NCI-H2171 treated with DMSO at 0.1 percent for 48 hours (cell line): ENCODE results near the gene SFTPB.
"Not testable (repeated sequence)": the region's sequence is repeated elsewhere in the genome, so short reads cannot be mapped to it uniquely, and the experiment has no call there.

ENCODE experiments used
- DNase-seq: peaks from one replicate; lab custom pipeline; 2025; lab: John Stamatoyannopoulos, UW

Gene SFTPB

DNA sequence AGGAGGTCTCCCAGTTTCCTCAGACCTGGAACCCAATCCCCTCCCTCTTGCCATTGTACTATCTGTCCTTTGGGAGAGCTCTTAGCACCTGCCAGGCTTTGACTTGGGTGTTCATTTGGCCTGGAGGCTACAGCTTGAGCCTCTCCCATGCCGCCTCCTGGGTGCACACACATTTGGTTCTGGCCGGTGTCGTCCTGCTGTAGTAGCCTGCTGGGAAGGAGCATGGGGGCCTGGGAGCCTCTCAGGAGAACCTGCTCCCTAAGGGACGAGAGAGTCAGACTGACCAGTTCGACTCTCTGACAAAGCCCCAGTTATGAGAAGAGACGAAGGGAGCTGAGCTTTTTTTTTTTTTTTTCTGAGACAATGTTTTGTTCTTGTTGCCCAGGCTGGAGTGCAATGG lies 7.4 kb upstream of the SFTPB start:
- no peak for DNase-seq

DNA sequence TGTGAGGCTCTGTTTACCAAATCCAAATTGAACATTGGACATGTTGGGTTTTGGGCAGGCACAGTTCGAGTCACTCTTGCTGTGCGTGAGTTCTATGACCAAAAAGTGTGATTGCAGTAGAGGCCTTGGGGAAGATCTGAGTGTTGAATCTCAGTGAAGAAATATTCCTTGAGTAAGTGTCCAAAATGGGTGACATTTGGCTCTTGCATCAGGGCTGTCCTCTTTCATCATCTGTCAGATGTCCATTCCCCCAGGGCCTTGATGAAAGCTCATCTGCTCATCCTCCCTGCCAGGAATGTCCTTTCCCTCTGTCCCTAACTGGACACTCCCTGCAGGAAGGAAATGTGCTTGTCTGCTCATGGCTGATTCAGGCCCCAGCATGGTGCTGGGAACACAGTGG lies 6.4 kb upstream of the SFTPB start:
- no peak for DNase-seq

DNA sequence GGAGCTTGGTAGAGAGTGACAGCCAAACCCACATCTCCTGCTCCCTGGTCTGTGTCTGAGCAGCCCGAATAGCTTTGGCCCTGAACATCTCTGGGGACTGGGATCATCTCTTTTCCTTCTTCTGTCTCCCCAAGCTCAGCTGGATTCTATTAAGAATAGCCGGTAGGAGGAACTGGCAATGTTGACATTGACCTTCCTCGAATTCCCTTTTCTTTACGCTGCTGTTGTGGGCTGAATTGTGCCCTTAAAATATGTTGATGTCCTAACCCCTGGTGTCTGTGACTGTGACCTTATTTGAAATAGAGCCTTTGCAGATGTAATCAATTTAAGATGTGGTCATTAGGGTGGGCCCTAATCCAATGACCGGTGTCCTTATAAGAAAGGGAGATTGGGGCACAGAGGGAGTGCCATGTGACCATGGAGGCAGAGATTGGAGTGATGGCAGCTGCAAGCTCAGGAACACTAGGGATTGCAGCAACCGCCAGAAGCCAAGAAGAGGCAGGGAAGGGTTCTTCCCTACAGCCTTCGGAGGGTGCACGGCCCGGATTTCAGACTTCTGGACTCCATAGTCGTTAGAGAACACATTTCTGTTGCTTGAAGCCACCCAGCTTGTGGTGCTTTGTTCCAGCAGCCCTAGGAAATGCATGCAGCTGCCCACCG lies 5.8 kb upstream of the SFTPB start:
- no peak for DNase-seq

DNA sequence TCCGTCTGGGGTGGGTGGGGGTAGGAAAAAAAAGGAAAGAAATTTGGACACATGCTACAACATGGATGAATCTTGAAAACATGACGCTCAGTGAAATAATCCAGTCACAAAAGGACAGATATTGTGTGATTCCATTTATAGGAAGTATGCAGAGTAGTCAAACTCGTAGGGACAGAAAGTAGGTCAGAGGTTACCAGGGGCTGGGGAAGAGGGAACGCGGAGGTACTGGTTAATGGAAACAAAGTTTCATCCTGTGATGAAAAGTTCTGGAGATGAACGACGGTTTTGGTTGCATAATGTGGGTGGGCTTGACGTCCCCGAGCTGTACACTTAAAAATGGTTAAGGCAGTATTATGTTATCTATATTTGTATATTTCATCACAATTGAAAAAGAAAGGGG lies 4.5 kb upstream of the SFTPB start:
- no peak for DNase-seq

DNA sequence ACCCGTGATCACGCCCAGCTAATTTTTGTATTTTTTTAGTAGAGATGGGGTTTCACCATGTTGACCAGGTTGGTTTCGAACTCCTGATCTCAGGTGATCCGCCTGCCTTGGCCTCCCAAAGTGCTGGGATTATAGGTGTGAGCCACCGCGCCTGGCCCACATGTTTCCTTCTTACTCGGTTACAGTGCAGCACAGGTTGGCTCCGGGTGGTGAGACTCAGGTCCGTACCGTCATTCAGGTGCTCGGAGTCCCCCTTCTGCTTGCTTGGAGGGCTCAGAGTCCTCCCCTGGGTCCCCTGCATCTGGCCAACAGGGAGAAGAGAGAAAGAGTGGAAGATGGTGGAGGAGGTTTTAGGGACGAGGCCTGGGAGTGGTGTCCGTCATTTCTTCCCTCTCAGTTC lies 2.4 kb upstream of the SFTPB start:
- not testable (repeated sequence) for DNase-seq

DNA sequence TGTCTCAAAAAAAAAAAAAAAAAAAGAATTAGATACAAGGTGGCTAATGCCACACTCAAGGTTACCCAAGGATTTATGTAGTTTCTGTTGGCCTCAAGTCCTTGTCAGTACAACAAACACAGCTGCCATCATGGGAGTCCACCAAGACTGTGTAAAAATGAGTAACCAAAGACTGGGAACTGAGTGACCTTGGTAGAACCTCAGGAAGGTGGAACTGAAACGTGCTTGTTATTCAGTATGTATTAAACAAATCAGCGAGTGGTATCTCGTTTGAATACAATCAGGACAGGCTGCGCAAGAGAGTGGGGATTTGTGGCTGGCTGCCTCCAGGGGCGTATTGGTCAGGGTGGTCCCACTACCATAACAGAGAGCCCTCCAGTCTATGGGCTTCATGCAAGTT lies 1.6 kb upstream of the SFTPB start:
- DNase-seq, result no peak

DNA sequence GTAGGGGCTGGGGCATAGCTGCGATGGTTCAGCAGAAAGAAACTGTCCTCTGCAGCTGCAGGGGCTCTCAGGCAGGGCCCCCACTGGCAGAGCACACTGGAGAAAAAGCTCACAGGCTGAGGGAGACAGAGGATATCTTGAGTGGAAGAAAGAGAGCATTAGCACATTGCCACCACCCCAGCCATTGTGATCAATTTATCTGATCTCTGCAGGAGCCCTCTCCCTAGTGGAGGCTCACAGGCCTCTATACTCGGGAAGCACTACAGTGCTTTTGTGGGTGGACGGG lies 801 bp upstream of the SFTPB start:
- no peak for DNase-seq

DNA sequence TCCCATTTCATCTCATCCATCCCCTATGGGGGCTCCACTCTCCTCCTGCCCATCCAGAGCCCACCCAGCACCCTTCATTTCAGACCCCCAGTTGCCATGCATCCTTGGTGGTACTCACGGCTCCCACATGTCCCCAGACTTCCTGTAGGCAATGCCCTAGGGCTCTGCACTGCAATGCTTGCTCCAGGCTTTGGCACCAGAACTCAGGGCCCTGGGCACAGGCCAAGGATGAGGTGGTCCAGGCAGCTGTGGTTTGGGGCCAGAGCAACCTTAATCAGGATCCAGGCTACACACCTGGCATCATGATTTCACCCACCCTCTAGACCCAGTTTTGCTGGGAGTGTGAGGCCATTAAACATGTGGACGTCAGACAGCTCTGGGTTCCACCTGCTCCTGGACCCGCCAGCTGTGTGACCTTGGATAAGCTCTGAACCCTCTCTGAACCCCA lies 414 bp downstream of the SFTPB start:
- no peak for DNase-seq

DNA sequence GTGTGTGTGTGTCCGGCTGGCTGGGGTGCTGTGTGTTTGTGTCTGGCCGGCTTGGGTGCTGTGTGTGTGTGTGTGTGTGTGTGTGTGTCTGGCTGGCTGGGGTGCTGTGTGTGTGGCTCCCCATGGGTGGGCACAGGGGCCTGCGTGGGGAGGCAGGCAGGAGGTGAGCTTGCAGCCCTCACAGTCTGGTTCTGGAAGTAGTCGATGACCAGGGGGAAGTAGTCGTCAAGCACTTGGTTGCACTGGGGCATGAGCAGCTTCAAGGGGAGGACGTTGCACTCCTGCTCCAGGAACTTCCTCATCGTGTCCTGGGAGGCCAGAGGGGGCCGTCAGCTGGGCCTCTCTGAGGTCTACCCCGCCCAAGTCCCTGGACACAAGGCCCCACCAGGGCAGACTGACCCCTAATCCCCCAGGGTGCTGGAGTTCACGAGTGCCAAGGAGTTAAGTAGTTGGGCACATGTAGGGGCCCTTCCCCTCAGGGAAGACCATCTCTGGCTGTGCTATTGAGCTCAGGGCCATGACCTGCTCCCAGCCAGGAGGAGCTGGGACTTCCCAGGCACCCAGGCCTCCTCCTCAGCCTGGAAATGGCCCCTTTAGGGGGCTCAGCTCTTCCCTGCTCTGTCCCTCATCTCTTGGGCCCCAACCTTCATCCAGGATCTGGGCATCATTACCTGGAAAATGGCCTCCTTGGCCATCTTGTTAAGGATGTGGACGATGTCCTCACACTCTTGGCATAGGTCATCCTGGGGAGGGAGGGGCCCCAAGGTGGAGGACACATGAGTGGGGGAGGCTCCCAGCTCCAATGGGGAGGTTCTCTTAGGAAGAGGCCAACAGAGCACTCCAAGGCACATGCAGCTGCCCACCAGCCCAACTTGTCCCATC lies 1.3 kb downstream of the SFTPB start:
- no peak for DNase-seq

DNA sequence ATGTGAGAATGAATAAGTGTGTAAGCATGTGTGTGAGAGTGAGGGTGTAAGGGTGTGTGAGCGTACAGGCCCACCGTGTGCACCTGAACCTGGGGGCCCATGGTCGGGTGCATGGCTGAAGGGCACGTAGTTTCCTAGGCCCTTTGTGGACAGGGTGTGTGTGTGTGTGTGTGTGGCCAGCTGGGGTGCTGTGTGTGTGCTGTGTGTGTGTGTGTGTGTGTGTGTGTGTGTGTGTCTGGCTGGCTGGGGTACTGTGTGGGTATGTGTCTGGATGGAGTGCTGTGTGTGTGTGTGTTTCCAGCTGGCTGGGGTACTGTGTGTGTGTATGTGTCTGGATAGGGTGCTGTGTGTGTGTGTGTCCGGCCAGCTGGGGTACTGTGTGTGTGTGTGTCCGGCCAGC lies 2.0 kb downstream of the SFTPB start:
- no peak for DNase-seq

DNA sequence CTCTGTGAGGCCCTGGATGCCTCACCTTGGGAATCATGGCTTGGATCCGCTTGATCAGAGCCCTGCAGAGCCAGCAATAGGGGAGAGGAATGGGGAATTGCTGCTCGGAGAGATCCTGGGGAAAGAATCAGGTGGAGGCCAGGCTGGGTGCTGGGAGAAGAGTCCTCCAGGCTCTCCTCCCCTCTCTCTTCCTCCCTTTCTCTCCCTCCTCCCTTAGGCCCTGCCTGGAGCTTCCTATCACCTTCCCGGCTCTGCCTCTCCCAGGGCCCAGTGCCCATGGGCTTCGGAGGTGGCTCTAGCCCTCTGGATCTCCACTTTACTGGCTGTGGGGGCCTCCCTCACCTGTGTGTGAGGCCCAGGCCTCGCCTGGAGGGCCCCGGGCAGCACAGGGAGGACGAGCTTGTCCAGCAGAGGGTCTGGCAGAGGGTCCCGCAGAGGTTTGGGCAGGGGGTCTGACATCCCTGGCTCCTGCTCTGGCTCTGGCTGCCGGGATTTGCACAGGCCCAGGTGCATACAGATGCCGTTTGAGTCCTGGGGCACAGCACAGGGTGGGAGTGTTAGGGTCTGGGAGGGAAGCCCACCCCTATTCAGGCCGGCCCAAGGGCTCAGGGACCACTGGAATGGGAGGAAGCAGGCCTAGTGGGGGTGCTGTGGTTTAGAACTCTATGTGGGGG lies 2.6 kb downstream of the SFTPB start:
- DNase-seq, result no peak

DNA sequence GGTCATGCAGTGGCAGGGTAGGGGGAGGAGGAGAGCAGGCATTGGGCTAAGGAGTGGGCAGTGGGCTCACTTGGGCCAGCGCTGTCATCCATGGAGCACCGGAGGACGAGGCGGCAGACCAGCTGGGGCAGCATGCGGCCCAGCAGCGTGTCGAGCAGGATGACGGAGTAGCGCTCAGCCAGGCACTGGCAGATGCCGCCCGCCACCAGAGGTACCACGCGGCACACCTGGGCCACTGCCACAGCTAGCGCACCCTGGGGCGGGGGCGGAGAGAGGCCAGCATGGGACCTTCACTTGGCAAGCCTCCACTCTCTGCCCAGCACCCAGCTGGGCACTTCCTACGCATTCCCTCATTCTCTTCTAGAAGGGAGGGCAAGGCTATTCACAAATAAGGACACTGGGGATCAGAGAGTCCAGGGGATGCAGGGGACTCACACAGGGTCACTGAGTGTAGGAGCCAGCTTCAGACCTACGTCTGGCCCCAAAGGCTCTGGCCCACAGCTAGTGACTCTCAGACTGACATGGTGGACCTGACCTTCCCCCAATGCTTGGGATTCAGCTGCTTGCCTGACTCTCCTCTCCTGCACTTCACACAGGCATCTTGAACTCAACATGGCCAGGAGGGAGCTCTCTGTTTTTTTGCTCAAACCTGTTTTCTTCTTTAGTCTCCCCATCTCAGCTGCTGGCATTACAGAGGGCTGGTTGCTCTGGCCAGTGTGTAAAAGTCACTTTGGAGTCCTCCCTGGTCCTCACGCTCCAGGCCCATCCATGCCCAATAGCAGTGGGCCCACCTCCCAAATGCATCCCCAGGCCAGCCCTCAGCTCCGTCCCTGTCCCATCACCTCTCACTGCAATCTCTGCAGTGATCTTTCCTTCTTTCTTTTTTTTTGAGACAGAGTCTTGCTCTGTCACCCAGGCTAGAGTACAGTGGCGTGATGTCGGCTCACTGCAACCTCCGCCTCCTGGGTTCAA lies 4.1 kb downstream of the SFTPB start:
- no peak for DNase-seq

DNA sequence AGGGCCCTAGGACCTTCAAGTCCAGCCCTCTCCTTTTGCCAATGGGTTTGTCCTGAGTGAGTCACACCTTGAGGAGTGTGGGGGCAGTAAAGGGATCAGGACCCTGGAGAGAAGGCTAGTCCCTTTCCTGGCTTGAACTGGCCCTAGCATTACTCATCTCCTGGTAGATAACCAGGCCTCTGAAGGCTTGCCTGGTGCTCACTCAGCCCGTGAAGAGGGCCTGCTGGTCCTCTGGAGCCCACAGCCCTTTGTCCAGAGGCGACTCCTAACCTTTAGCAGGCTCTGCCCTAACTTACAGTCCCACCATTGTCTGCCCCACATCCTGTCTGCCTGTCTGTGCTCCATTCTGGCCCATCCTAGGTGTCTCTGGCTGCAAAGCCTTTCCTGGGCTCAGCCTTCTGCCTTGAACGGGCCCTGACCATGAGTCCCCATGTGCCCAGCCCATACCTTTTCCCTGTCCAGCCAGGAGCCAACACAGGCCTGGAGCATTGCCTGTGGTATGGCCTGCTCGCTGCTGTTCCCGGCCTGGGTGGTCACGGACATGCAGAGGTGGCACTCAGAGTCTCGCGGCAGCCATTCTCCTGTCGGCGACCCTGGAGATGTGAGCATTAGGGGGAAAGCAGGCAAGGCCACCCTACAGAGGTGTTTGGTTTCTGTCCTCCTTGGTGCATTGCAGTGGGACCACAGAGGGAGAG lies 5.0 kb downstream of the SFTPB start:
- DNase-seq, result no peak

DNA sequence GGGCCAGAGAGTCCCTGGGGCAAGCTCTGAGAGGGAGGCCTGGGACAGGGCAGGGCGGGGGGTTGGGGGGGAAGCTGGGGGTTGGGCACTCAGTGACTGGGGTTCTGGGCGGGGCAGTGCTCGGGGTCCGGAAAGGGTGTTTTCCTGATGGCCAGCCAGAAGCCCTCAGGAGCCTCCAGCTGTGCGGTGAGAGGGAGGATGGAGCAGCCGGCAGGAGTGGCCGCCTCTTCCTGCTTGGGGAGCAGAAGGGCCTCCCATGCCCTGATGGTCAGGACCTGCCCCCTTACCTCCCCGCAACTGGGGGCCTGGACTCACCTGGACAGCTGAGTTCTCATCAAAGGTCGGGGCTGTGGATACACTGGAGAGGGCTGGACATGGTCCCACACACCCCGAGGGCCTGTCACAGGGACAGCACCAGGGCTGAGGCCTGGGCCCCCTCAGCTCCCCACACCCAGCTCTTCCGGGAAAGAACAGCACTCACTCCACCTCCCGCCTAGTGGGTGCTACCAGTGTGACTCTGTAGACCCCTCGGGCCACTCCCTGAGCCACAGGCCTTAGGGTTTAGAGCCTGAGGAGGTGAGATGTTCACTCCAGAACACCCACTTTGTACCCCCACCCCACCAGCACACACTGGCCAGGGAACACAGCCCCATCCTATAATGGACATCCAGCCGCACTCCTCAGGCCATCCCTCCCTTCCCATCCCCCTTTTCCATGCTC lies 6.7 kb downstream of the SFTPB start:
- no peak for DNase-seq

DNA sequence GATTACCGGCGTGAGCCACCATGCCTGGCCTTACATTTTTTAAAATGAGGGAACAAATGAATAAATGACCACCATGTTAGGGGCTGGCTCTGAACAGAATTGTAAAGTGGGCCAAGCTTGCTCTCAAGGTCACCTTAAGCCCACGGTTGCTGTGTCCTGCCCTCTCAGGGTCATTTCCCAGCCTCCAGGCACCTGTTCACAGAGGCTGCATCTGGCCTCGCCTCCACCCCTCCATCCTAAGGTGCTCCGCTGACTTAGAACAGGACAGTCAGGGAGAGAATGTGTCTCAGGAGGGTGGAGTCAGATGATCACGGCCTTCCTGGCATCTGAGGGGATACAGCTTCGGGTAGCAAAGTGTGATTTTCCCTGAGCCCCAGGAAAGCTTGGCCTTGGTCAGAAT lies 7.3 kb downstream of the SFTPB start:
- no peak for DNase-seq

DNA sequence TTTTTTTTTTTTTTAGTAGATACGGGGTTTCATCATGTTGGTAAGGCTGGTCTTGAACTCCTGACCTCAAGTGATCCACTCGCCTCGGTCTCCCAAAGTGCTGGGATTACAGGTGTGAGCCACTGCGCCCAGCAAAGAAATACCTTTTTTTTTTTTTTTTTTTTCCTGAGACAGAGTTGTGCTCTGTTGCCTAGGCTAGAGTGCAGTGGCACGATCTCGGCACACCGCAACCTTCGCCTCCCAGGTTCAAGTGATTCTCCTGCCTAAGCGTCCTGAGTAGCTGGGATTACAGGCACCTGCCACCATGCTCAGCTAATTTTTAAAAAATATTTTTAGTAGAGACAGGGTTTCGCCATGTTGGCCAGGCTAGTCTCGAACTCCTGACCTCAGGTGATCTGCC lies 7.7 kb downstream of the SFTPB start:
- DNase-seq, result not testable (repeated sequence)

DNA sequence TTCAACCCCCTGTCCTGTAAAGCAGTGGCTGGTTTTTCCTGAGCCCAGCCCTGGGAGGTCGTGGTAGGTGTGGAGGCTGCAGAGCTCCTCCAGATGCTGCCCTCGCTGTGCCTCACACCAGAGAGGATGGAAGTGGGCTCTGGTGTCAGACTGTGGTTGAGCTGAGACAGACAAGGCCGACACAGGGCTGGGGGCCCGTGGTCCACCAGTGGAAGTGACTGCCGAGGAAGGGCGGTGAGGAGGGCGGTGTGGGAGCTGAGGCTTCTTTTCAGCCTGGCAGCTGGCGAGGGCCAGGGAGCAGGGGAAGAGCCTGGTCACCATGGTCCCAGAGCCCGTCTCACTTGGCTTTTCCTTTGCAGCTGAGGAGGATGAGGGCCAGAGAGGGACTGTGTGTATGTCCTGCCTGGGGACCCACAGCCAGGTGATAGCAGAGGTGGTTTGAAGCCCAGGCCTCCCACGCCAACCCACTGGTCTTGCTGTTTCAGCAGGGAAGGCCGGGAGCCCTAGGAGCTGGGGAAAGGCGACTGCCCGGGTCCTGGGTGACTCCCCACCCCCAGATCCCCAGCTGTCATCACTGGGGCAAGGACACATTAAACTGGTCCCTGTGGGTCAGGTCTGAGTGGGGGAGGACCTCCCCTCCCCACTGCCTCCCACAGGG lies 8.5 kb downstream of the SFTPB start:
- DNase-seq, result no peak

DNA sequence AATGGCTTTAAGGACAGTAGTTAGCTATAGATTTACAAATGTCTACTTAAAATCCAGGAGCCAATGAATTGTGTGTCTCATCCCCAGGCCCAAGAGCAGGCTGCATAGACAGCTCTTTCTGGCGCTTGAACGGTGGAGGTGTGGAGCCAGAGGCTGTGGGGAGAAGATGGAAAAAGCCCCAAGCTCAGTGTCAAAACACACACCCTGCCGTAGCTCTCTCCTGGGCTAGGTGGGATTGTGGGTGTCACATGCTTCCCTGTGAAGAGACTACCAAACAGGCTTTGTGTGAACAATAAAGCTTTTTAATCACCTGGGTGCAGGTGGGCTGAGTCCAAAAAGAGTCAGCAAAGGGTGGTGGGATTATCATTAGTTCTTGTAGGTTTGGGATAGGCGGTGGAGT lies 10.6 kb downstream of the SFTPB start:
- not testable (repeated sequence) for DNase-seq

DNA sequence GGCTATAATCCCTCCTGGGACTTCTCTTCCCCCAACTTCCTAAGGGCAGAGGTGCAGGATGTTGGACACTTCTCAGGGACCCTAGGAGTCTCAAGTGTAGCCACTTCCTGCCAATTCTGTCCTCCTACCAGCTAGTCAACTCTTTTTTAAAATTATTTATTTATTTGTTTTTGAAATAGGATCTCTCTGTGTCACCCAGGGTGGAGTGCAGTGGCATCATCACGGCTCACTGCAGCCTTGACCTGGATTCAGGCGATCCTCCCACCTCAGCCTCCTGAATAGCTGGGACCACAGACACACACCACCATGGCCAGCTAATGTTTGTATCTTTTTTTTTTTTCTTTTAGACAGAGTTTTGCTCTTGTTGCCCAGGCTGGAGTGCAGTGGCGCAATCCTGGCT lies 11.5 kb downstream of the SFTPB start:
- no peak for DNase-seq

DNA sequence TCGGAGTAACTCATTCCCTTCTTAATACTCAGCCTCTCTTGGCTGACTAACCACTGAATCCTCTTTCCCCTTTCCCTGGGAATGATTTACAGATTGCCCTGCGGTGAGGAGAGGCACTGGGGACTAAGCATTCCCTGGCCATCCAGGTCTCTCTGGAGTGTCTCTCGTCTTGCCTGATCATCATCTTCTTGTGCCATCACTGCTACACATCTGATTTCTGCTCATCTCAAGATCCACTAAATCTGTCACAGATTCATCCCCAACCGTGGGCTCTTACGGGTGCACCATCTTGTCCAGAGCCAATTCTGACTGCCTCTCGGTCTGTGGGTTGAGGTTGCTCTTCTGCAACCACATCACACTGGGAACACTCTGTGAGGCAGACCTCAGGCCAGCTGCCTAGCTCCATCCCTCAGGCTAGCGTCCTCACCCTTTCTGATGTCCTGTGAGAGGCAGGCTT lies 12.0 kb downstream of the SFTPB start:
- no peak for DNase-seq
